Calu3 (cell line): Measurements from ENCODE around the gene TWIST1. TPM values are rescaled to one million over a fixed set of nuclear protein-coding genes. Genes with fewer than 3 reads are reported as not detected.

Experiments
- BruUV-seq: library from RNA; stranded (reverse); fragments of 400-500 nt; replicated peaks from 2 replicates; lab custom pipeline; 2021; lab: Mats Ljungman, UMichigan
- CTCF ChIA-PET: fragments of 300-600 bp; sonication (Branson Sonifier 250); formaldehyde crosslinking; loops from one replicate; lab custom pipeline; 2022; ENCODE audit warnings: antibody characterized with exemption; lab: Charles Lee
- DNase-seq: peaks from one replicate; pipeline ENCODE4 v3.0.0; 2022
- H3K27ac Mint-ChIP-seq: one replicate; pipeline ENCODE4 v1.8.0; 2022; ENCODE audit warnings: mixed read lengths; ENCODE audit not compliant: unreplicated experiment
- H3K27me3 Mint-ChIP-seq: one replicate; pipeline ENCODE4 v1.8.0; 2022; ENCODE audit warnings: mixed read lengths; ENCODE audit not compliant: unreplicated experiment
- H3K36me3 Mint-ChIP-seq: one replicate; pipeline ENCODE4 v1.8.0; 2022; ENCODE audit warnings: mild to moderate bottlenecking, moderate library complexity, mixed read lengths; ENCODE audit not compliant: insufficient read depth, unreplicated experiment
- H3K4me1 Mint-ChIP-seq: one replicate; pipeline ENCODE4 v1.8.0; 2022; ENCODE audit warnings: mild to moderate bottlenecking, low read depth, mixed read lengths; ENCODE audit not compliant: unreplicated experiment
- H3K4me3 Mint-ChIP-seq: one replicate; pipeline ENCODE4 v1.8.0; 2022; ENCODE audit warnings: mild to moderate bottlenecking, low read depth, moderate library complexity, mixed read lengths; ENCODE audit not compliant: unreplicated experiment
- H3K9me3 Mint-ChIP-seq: one replicate; pipeline ENCODE4 v1.8.0; 2022; ENCODE audit warnings: low read depth, mixed read lengths; ENCODE audit not compliant: unreplicated experiment
- CTCF ChIP-seq: fragments of 200-600 bp; IDR thresholded peaks from one replicate; pipeline ENCODE4 v1.8.0; 2022; ENCODE audit warnings: antibody characterized with exemption; ENCODE audit not compliant: unreplicated experiment
- intact Hi-C: fragments of 100-400 bp; cut with micrococcal nuclease; formaldehyde crosslinking; loops from one replicate; pipeline ENCODE4 v1.10.0; 2022; ENCODE audit not compliant: unreplicated experiment
- total RNA-seq: library from RNA; stranded (reverse); gene quantifications from 2 replicates; pipeline ENCODE4 v1.2.3, GENCODE V29; 2022

The TWIST1 gene
- total RNA-seq, 1 experiment from 2014 or later = 2.9 TPM

GRCh38 chr7:19090526-19090925, 26.9 kb downstream of the TWIST1 start:
- DNase-seq = no peak
- CTCF ChIA-PET = interaction anchor here (0.7 to 1.2 kb wide), 3 partner anchors 9 to 127 kb away, joined by 3 read pairs; no protein-coding TSS in a partner anchor
- BruUV-seq = no TSS peak
- H3K27me3 Mint-ChIP-seq = no peaks in the 10 kb centered on the region
- H3K27ac Mint-ChIP-seq = no peak overlapping the region
- no peak overlapping the region for H3K4me3 Mint-ChIP-seq
- H3K36me3 Mint-ChIP-seq = no peaks in the 10 kb centered on the region
- TF ChIP-seq CTCF = no peak
- intact Hi-C loops = no loop called here
- H3K4me1 Mint-ChIP-seq = no peaks in the 10 kb centered on the region
- H3K9me3 Mint-ChIP-seq = no peaks in the 10 kb centered on the region

GRCh38 chr7:19089797-19090196, 27.6 kb downstream of the TWIST1 start:
- Mint-ChIP-seq H3K27ac (no peak overlapping the region), H3K4me1 (no peaks in the 10 kb centered on the region), H3K36me3 (no peaks in the 10 kb centered on the region), H3K4me3 (no peak overlapping the region), H3K27me3 (no peaks in the 10 kb centered on the region), H3K9me3 (no peaks in the 10 kb centered on the region)
- no peak for TF ChIP-seq CTCF
- BruUV-seq = no TSS peak
- CTCF ChIA-PET = interaction anchor here (1.2 kb wide), 1 partner anchor 11 kb away, joined by 3 read pairs; no protein-coding TSS in a partner anchor
- DNase-seq = no peak
- intact Hi-C loops = no loop called here

DNA sequence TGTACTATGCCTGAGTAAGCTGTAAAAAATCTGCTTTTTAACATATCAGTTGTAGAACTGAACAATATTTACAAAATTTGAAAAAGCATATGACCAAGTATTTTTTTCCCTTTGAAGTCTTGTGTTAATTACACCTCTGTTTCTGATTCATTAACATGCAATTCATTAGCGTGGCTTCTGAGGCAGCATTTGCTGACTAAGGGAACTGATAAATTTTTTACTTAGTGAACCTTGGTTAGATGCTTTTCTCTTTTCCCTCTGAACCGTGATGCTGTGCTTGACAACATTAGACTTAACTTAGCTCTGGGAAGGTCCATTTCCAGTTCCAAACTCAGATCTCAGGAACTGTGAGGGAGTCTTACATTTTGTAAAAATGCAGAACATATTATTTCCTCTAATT, 28.1 kb downstream of the TWIST1 start:
- TF ChIP-seq CTCF = no peak
- Mint-ChIP-seq H3K4me1 (no peaks in the 10 kb centered on the region), H3K4me3 (no peak overlapping the region), H3K36me3 (no peaks in the 10 kb centered on the region), H3K27ac (no peak overlapping the region), H3K9me3 (no peaks in the 10 kb centered on the region), H3K27me3 (no peaks in the 10 kb centered on the region)
- CTCF ChIA-PET = interaction anchor here (1.2 kb wide), 1 partner anchor 10 kb away, joined by 3 read pairs; no protein-coding TSS in a partner anchor
- DNase-seq = no peak
- intact Hi-C loops = no loop called here
- no TSS peak for BruUV-seq

GRCh38 chr7:19080093-19080492, 37.3 kb downstream of the TWIST1 start:
- Mint-ChIP-seq H3K9me3 (peaks cover 4% of the 10 kb centered on the region), H3K27me3 (no peaks in the 10 kb centered on the region), H3K27ac (peak overlapping the region; percentile 89), H3K4me3 (no peak overlapping the region), H3K36me3 (no peaks in the 10 kb centered on the region), H3K4me1 (peaks cover 30% of the 10 kb centered on the region)
- intact Hi-C loops = no loop called here
- TF ChIP-seq CTCF = no peak
- peak; percentile 10 for DNase-seq
- BruUV-seq = no TSS peak
- CTCF ChIA-PET = interaction anchor here (1.6 kb wide), 1 partner anchor 36 kb away, joined by 5 read pairs; no protein-coding TSS in a partner anchor
